Measurements from ENCODE around the gene TYW5.

Gene TYW5

DNA sequence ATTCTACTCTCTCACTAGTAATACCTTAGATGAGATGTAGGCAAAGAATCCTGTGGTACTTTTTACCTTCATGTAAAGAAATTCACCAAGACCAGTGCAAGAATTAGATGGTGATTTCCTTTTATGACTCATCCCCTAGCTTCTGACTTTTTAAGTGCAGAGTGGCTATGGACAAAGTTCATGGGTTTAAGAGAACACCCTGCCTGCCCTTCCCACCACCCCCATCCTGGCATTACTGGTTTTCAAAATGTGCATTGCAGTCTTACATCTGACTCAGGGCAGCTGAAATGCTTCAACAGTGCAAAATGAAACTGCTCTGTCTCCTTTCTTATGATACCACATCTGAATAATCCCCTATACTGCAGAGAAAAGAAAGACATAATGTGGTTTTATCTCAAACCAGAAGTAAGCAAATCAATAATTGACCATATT lies 22.7 kb upstream of the TYW5 start:
- no peak for TF ChIP-seq REST (IDR thresholded peaks at IDR 0.05; ENCODE audit: insufficient read depth in 1 of 2, low read depth in 2 of 2, low read length in 2 of 2)
- TF ChIP-seq FOXP2 (optimal IDR thresholded peaks at IDR 0.05; ENCODE audit: borderline replicate concordance, extremely low read depth, extremely low read length, insufficient read depth), result no peak
- TF ChIP-seq POLR2AphosphoS5 (IDR thresholded peaks at IDR 0.05; ENCODE audit: low read depth, low read length), result no peak
- no peak for TF ChIP-seq SIN3A (IDR thresholded peaks at IDR 0.05; ENCODE audit: borderline replicate concordance, insufficient read depth, low read length)
- TF ChIP-seq TAF1 (IDR thresholded peaks at IDR 0.05; ENCODE audit: borderline replicate concordance, insufficient read depth, low read length), result no peak

DNA sequence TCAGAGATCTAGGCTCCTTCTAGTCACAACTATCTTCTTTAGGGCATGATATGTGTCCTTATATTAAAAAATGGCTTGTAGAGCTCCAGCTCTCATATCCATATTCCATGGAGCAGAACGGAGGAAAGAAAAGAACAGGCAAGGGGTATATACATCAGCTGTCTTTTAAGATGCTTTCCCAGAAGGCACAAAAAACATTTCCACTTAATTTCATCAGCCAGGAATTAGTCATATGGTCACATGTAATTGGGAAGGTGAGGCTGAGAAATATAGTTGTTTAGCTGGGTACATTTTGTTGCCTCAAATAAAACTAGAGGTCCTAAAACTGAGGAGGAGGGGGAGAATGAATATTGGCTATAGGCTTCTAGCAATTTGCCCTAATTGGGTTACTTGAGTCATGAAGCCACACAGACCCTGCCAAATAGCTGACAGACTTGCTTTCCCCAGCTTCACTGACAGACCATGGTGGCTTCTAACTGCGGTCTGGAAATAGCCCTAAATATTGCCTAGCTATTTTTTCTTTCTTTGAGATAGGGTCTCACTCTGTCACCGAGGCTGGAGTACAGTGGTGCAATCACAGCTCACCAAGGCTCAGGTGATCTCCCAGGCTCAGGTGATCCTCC lies 20.1 kb upstream of the TYW5 start:
- no peak for TF ChIP-seq FOXP2 (optimal IDR thresholded peaks at IDR 0.05; ENCODE audit: borderline replicate concordance, extremely low read depth, extremely low read length, insufficient read depth)
- TF ChIP-seq REST (IDR thresholded peaks at IDR 0.05; ENCODE audit: insufficient read depth in 1 of 2, low read depth in 2 of 2, low read length in 2 of 2), result no peak
- TF ChIP-seq POLR2AphosphoS5 (IDR thresholded peaks at IDR 0.05; ENCODE audit: low read depth, low read length), result no peak
- no peak for TF ChIP-seq SIN3A (IDR thresholded peaks at IDR 0.05; ENCODE audit: borderline replicate concordance, insufficient read depth, low read length)
- TF ChIP-seq TAF1 (IDR thresholded peaks at IDR 0.05; ENCODE audit: borderline replicate concordance, insufficient read depth, low read length), result no peak

GRCh38 chr2:199973703-199974102 lies 18.4 kb upstream of the TYW5 start:
- TF ChIP-seq REST (IDR thresholded peaks at IDR 0.05; ENCODE audit: insufficient read depth in 1 of 2, low read depth in 2 of 2, low read length in 2 of 2), result no peak
- TF ChIP-seq TAF1 (IDR thresholded peaks at IDR 0.05; ENCODE audit: borderline replicate concordance, insufficient read depth, low read length), result no peak

- no peak for TF ChIP-seq SIN3A (IDR thresholded peaks at IDR 0.05; ENCODE audit: borderline replicate concordance, insufficient read depth, low read length)
- no peak for TF ChIP-seq REST (IDR thresholded peaks at IDR 0.05; ENCODE audit: insufficient read depth in 1 of 2, low read depth in 2 of 2, low read length in 2 of 2)
- TF ChIP-seq TAF1 (IDR thresholded peaks at IDR 0.05; ENCODE audit: borderline replicate concordance, insufficient read depth, low read length), result no peak
- no peak for TF ChIP-seq POLR2AphosphoS5 (IDR thresholded peaks at IDR 0.05; ENCODE audit: low read depth, low read length)
- TF ChIP-seq FOXP2 (optimal IDR thresholded peaks at IDR 0.05; ENCODE audit: borderline replicate concordance, extremely low read depth, extremely low read length, insufficient read depth), result no peak
These were observed 16.9 kb upstream of the TYW5 start for GRCh38 chr2:199972088-199972626.

- TF ChIP-seq POLR2AphosphoS5 (IDR thresholded peaks at IDR 0.05; ENCODE audit: low read depth, low read length) (no peak), REST (IDR thresholded peaks at IDR 0.05; ENCODE audit: insufficient read depth in 1 of 2, low read depth in 2 of 2, low read length in 2 of 2) (no peak), FOXP2 (optimal IDR thresholded peaks at IDR 0.05; ENCODE audit: borderline replicate concordance, extremely low read depth, extremely low read length, insufficient read depth) (no peak), TAF1 (IDR thresholded peaks at IDR 0.05; ENCODE audit: borderline replicate concordance, insufficient read depth, low read length) (no peak), SIN3A (IDR thresholded peaks at IDR 0.05; ENCODE audit: borderline replicate concordance, insufficient read depth, low read length) (no peak)
These were observed 12.8 kb upstream of the TYW5 start for GRCh38 chr2:199968126-199968525.
